Lower leg skin (tissue), 3 donors: ENCODE results near the gene SEC22B.
"Not testable (repeated sequence)": the region's sequence is repeated elsewhere in the genome, so short reads cannot be mapped to it uniquely, and the experiment has no call there.

Experiments used
- CTCF ChIP-seq, 3 donors: fragments of 450-650 bp; IDR thresholded peaks; one replicate each; pipeline ENCODE4 v1.5.1; 2016; ENCODE audit warnings: antibody characterized with exemption in 3 of 3, mild to moderate bottlenecking in 3 of 3, moderate library complexity in 2 of 3
- POLR2A ChIP-seq, 2 donors: fragments of 450-650 bp; IDR thresholded peaks; one replicate each; pipeline ENCODE4 v1.6.1; 2016 to 2017; ENCODE audit warnings: antibody characterized with exemption in 2 of 2, mild to moderate bottlenecking in 1 of 2, moderate library complexity in 1 of 2

GRCh38 chr1:120124628-120125027, 51.7 kb downstream of the SEC22B start:
- TF ChIP-seq CTCF, POLR2A (IDR thresholded peaks at IDR 0.05): not testable (repeated sequence)
